Measurements from ENCODE around the gene CCL1. TPM values are rescaled to one million over a fixed set of nuclear protein-coding genes. Genes with fewer than 3 reads are reported as not detected.

CCL1 gene
- total RNA-seq, 1 donor from 2014 or later: 266 TPM

DNA sequence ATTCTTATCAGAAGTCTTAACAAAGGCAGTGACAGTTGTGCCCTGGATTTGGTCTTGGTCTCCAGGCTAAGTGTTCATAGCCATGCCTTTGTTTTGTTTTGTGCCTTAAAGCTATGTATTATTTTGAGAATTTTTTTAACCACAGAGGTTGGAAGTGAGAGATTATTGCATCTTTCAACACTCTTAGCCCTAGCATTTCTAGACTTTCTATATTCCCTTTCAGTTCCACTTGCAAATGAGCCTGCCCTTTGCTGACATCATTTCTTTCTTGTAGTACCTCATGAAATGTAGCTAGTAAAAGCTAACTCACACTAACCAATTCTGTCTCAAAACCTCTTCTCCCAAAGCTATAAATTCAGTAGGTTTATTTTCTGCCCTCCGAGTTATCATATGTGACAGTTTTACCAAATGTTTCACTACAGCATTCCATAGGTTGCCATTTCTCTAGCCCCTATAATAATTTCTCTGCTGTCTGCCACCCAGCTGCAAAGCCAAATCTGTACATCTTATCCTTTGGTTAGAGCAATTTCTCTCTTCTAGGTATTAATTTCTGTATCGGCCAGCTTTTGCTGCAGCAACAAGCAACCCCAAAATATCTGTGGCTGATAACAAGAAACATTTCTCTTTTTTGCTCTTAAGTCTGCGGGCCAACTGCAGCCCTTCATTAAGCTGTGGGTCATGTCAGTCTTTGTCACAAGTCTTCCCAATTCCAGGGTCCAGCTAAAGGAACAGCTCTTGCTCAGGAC is 14.2 kb upstream of the CCL1 start:
- intact Hi-C loops (cut with micrococcal nuclease): loop anchor here (1.0 to 5.0 kb wide), 3 partner anchors 77 to 1855 kb away; no protein-coding TSS in a partner anchor
- no peak for DNase-seq (ENCODE audit: low spot score)
- Mint-ChIP-seq H3K27ac (peak overlapping the region; percentile 64), H3K4me3 (peak overlapping the region; percentile 35), H3K9me3 (no peaks in the 10 kb centered on the region), H3K4me1 (ENCODE audit: low read depth) (peaks cover 60% of the 10 kb centered on the region), H3K27me3 (ENCODE audit: insufficient read depth) (peaks cover 18% of the 10 kb centered on the region), H3K36me3 (ENCODE audit: low read depth) (peaks cover 2% of the 10 kb centered on the region)

DNA sequence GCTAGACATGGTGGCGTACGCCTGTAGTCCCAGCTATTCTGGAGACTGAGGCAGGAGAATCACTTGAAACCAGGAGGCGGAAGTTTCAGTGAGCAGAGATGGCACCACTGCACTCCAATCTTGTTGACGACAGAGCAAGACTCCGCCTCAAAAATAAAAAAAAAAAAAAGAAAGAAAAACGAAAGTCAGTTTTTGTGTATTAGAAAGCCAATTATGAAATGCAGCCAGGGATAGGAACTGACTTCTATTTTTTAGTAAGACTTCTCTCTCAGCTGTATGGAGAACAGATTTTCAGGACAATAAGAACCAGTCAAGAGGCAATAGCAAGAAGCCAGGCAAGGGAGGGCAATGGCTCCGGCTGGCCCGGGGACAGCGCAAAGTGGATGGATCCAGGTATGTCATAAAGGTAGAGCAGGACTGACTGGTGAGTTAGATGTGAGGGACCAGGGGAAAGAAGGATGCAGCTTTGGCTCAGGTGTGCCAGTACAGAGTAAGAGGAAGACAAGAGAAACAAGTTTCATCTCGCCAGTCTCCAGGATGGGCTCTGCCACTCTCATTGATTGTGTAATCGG is 12.5 kb upstream of the CCL1 start:
- Mint-ChIP-seq H3K4me1 (ENCODE audit: low read depth) (peaks cover 58% of the 10 kb centered on the region), H3K27ac (peak overlapping the region; percentile 1), H3K9me3 (no peaks in the 10 kb centered on the region), H3K4me3 (no peak overlapping the region), H3K36me3 (ENCODE audit: low read depth) (peaks cover 2% of the 10 kb centered on the region), H3K27me3 (ENCODE audit: insufficient read depth) (peaks cover 22% of the 10 kb centered on the region)
- DNase-seq (ENCODE audit: low spot score): no peak
- intact Hi-C loops (cut with micrococcal nuclease): loop anchor here (5.0 kb wide), 1 partner anchor 1853 kb away; no protein-coding TSS in a partner anchor

DNA sequence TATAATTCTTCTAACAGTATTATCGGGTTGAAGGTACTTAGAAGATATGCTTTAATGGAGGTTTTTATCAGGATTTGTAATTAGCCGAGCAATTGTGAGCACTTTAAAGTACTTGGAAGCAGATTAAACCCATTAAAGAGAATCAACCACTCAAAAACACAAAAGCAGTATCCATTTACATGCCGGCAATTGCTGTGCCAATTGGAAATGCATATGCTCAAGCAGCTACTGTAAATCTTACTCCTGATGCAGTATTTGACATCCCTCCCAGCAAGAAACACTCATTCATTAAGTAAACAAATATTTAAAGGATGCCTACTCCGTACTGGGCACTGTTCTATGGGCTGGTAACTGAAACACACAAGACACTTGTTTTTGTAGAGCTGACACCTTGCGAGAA is 11.4 kb upstream of the CCL1 start:
- DNase-seq (ENCODE audit: low spot score): no peak
- Mint-ChIP-seq H3K4me3 (no peak overlapping the region), H3K36me3 (ENCODE audit: low read depth) (peaks cover 2% of the 10 kb centered on the region), H3K4me1 (ENCODE audit: low read depth) (peaks cover 58% of the 10 kb centered on the region), H3K27me3 (ENCODE audit: insufficient read depth) (peaks cover 25% of the 10 kb centered on the region), H3K27ac (no peak overlapping the region), H3K9me3 (no peaks in the 10 kb centered on the region)
- intact Hi-C loops (cut with micrococcal nuclease): no loop called here

DNA sequence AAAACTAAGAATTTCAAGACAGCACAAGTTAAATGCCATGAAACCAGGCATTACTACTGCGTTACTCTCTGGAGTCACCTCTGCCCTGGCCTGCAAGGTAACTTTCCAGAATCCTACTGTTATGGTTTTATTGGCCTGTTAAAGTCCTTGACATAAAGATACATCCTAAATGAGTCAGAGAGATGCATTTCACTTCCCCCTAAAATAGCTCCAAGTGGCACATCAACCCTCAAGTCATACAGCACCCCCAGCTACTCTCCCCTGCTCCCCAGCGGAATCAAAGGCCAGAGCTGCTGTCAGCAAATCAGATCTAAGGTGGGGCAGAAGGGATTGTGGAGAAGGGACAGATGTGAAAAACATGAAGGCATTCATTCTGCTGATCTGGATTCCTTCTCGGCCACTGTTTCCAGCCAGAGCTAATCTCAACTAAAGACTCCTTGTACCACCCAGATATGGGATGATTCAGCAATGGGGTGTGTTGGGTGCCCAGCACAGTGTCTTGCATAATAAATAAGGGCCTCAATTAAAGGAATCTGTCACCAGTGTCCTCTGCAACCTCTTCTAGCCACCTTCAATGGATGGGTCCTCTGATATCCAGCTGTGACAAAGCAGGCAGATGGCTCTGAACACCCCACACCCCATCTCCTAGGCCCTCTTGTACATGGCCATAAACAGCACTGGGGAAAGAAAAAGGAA is 8.5 kb upstream of the CCL1 start:
- intact Hi-C loops (cut with micrococcal nuclease): loop anchor here (1.0 to 2.0 kb wide), 2 partner anchors 9 to 17 kb away; no protein-coding TSS in a partner anchor
- Mint-ChIP-seq H3K4me3 (no peak overlapping the region), H3K4me1 (ENCODE audit: low read depth) (peaks cover 36% of the 10 kb centered on the region)

DNA sequence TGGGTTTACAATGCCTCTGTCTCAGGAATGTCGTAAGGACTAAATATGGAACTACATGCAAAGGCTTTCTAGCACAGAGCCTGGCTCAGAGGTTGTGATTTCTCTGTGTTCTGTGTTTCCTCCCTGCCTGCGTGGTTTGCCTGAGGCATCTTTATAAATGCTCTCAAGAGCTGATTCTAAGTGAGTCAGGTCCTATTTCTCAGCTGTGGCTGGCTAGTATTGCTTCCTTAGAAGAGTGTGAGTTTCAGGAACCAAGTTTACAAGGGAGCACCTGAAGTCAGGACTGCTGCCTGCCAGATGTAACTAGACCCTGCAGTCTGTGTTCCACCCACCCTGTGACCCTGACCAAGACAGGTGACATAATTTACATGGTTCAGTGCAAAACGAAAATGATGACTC is 8.0 kb upstream of the CCL1 start:
- peak overlapping the region; percentile 20 for H3K4me3 Mint-ChIP-seq
- no peaks in the 10 kb centered on the region for H3K9me3 Mint-ChIP-seq
- H3K27me3 Mint-ChIP-seq (ENCODE audit: insufficient read depth): peaks cover 26% of the 10 kb centered on the region
- H3K36me3 Mint-ChIP-seq (ENCODE audit: low read depth): peaks cover 2% of the 10 kb centered on the region
- intact Hi-C loops (cut with micrococcal nuclease): loop anchor here (1.0 to 2.0 kb wide), 2 partner anchors 9 to 18 kb away; no protein-coding TSS in a partner anchor
- peaks cover 39% of the 10 kb centered on the region for H3K4me1 Mint-ChIP-seq (ENCODE audit: low read depth)
- H3K27ac Mint-ChIP-seq: peak overlapping the region; percentile 8
- no peak for DNase-seq (ENCODE audit: low spot score)

More for the DNA sequence above, 8.5 kb upstream of the CCL1 start:
- Mint-ChIP-seq H3K36me3 (ENCODE audit: low read depth) (peaks cover 2% of the 10 kb centered on the region), H3K27me3 (ENCODE audit: insufficient read depth) (peaks cover 26% of the 10 kb centered on the region), H3K27ac (no peak overlapping the region), H3K9me3 (no peaks in the 10 kb centered on the region)
- DNase-seq (ENCODE audit: low spot score): no peak

DNA sequence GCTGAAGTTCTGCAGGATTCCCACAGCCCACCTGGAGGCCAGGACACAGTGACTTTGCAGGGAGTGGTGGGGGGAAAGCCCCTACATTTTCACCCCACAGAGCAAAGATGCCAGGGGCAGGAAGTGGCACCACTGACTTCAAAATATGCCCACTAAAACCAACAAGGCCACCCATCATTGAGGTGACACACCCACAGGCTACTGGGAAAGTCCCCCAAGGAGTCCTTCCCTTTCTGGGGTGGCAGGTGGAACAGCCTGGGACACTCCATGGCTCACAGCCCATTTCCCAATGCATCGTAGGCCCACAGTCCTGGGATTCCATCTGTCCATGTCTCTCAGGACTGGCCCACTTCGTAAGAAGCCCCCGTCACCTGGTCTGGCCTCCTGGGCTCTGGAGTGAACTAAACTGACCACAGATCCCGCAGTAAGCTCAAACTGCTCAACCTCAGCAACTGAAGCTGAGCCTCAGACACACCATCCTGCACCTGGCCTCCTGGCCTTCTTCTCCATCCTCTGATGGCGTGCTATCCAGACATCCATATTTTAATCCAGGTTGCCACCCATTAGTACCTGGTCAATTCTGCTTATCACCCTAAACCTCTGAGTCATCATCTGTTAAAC is 7.5 kb upstream of the CCL1 start:
- H3K4me1 Mint-ChIP-seq (ENCODE audit: low read depth): peaks cover 40% of the 10 kb centered on the region
- no peaks in the 10 kb centered on the region for H3K9me3 Mint-ChIP-seq
- DNase-seq (ENCODE audit: low spot score): no peak
- peaks cover 2% of the 10 kb centered on the region for H3K36me3 Mint-ChIP-seq (ENCODE audit: low read depth)
- H3K27ac Mint-ChIP-seq: peak overlapping the region; percentile 8
- H3K4me3 Mint-ChIP-seq: peak overlapping the region; percentile 20
- intact Hi-C loops (cut with micrococcal nuclease): loop anchor here (2.0 kb wide), 1 partner anchor 18 kb away; no protein-coding TSS in a partner anchor
- H3K27me3 Mint-ChIP-seq (ENCODE audit: insufficient read depth): peaks cover 23% of the 10 kb centered on the region

DNA sequence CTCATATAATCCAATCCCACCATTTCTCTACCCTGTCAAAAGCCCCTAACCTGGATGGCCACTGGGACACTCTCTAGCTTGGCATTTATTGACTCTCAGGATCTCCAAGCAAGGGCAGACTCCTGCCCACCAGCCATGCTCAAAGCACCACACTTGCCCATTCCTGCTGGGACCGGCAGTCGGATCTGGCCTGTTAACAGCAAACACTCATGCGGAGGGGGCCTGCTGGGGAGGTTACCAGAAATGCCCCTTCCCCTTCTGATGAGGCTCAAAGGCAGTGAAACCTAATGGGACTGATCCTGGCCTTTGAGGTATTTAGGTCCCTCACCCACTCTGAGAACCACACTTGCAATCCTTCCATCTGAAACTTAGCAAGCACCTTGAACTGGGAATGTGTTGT is 6.5 kb upstream of the CCL1 start:
- Mint-ChIP-seq H3K27ac (no peak overlapping the region), H3K36me3 (ENCODE audit: low read depth) (peaks cover 2% of the 10 kb centered on the region), H3K9me3 (no peaks in the 10 kb centered on the region), H3K4me3 (no peak overlapping the region), H3K4me1 (ENCODE audit: low read depth) (peaks cover 48% of the 10 kb centered on the region), H3K27me3 (ENCODE audit: insufficient read depth) (peaks cover 18% of the 10 kb centered on the region)
- intact Hi-C loops (cut with micrococcal nuclease): loop anchor here (10.0 kb wide), 1 partner anchor 405 kb away; no protein-coding TSS in a partner anchor
- no peak for DNase-seq (ENCODE audit: low spot score)

DNA sequence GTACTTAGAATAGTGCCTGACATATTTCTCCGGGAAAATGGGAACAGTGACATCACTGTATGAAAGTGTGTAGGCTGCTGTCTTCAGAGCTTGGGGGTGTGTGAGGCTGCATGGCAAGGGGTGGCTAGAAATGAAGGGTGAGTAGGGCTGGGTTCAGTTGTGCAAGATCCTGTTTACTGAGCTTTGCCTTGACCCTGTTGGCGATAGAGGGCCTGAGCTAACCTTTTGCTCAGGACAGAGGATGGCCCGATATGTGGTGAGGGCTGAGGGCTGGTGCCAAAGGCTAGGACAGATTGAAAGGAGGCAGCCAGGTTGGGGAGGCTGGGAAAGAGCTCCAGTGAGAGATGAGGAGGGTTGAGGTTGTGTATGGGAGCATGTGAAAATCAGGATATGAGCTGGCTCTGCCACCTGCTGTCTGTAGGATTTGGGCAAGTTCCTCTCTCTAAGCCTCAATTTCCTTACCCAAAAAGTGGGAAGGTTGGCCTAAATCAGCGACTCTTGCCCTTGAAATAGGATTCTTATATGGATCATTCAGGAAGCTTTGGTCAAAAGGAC is 6.0 kb upstream of the CCL1 start:
- intact Hi-C loops (cut with micrococcal nuclease): loop anchor here (10.0 kb wide), 1 partner anchor 404 kb away; no protein-coding TSS in a partner anchor
- H3K27ac Mint-ChIP-seq: no peak overlapping the region
- no peaks in the 10 kb centered on the region for H3K9me3 Mint-ChIP-seq
- H3K4me3 Mint-ChIP-seq: no peak overlapping the region
- peaks cover 53% of the 10 kb centered on the region for H3K4me1 Mint-ChIP-seq (ENCODE audit: low read depth)
- peaks cover 2% of the 10 kb centered on the region for H3K36me3 Mint-ChIP-seq (ENCODE audit: low read depth)
- DNase-seq (ENCODE audit: low spot score): no peak
- peaks cover 21% of the 10 kb centered on the region for H3K27me3 Mint-ChIP-seq (ENCODE audit: insufficient read depth)

DNA sequence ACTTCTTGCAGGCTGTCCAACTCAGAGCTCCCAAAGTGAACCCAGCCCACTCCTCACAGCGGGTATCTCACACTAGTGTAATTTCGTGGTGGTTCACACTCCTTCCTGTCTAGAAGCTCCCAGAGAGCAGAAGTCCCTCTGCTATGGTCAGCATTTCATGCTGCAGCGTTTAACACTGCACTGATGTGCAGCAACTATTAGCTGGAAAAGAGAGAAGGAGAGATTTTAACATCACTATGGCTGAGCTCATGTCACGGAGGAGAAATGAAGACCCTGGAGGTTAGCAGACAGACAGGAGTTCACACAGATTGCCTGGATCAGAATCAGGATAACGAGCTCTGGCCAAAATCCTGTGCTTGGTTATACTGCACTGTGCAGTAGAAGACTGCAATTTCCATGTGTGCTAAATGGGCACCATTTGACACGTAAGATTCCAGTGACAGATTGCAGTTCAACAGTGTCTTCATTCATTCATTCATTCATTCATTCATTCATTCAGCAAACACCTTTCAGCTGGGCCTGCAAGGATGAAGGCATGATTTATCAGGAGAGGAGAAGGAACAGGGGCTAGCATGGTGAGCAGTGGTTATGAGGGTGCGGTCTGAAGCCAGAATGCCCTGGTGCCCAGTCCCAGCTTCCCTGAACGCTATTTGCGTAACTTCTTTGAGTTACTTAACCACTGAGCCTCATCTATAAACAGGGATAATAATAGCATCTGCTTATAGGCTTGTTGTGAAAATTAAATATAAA is 5.3 kb upstream of the CCL1 start:
- Mint-ChIP-seq H3K9me3 (no peaks in the 10 kb centered on the region), H3K27ac (no peak overlapping the region), H3K36me3 (ENCODE audit: low read depth) (peaks cover 2% of the 10 kb centered on the region), H3K4me3 (no peak overlapping the region), H3K4me1 (ENCODE audit: low read depth) (peaks cover 59% of the 10 kb centered on the region), H3K27me3 (ENCODE audit: insufficient read depth) (peaks cover 18% of the 10 kb centered on the region)
- DNase-seq (ENCODE audit: low spot score): no peak
- intact Hi-C loops (cut with micrococcal nuclease): loop anchor here (10.0 kb wide), 1 partner anchor 404 kb away; no protein-coding TSS in a partner anchor

DNA sequence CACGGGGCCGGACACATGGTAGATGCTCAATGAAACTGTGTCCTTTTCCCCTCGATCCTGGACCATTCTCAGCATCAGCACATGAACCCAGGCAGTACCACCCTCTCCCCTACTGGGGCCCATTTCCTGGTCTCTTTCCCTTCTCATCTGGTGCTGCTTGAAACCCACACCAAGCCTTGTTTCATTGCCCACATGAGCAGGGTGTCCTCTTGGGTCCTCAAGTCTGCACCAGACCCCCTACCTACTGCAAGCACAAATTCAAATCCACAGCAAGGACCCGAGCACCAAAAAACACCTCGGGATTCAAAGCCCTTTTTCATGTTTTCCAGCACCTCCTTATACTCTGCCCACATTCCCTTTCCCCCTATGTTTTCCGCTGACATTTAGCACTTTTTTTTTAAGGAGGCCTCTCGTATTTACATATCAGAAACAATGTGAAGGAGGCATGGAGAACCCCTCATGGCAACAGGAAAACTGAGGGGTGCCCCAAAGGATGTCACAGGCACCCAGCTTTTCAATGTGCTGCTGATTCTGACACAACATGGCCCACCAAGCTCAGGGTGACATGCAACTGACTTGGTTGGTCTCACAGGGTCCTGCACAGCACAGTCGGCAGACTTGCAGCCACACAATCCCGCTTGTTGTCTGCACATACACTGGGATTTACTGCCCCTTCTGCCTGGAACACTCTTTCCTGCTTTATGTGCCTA is 4.6 kb upstream of the CCL1 start:
- peaks cover 66% of the 10 kb centered on the region for H3K4me1 Mint-ChIP-seq (ENCODE audit: low read depth)
- intact Hi-C loops (cut with micrococcal nuclease): loop anchor here (10.0 kb wide), 1 partner anchor 403 kb away; no protein-coding TSS in a partner anchor
- H3K36me3 Mint-ChIP-seq (ENCODE audit: low read depth): no peaks in the 10 kb centered on the region
- H3K27me3 Mint-ChIP-seq (ENCODE audit: insufficient read depth): peaks cover 18% of the 10 kb centered on the region
- H3K4me3 Mint-ChIP-seq: no peak overlapping the region
- no peaks in the 10 kb centered on the region for H3K9me3 Mint-ChIP-seq
- H3K27ac Mint-ChIP-seq: no peak overlapping the region
- DNase-seq (ENCODE audit: low spot score): no peak

DNA sequence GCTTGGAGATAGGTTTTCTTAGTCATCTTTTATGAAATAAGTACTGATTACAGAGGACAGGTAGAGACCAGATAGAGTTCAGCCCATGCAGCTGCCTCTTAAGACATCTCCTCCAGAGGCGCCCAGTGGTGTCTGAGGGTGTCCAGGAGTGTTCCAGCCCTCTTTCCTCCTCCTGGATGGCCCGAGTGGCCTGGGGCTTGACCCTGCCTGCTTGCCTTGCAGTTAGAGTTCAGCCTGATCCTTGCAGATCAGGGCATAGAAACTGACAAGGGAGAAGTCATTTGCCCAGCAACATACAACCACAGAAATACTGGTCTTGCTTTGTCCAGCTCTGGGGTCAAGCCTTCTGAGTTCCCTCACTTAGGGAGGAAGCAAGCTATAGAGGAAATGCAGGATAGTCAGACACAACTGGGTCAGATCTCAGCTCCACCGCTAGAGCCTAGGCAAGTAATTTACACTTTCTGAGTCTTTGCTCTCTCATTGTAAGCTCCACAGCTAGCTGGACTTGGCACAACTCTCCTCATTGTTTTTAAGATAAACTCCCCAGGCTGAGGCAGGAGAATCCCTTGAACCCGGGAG is 3.6 kb upstream of the CCL1 start:
- Mint-ChIP-seq H3K9me3 (no peaks in the 10 kb centered on the region), H3K36me3 (ENCODE audit: low read depth) (no peaks in the 10 kb centered on the region), H3K27ac (no peak overlapping the region), H3K4me1 (ENCODE audit: low read depth) (peaks cover 72% of the 10 kb centered on the region), H3K27me3 (ENCODE audit: insufficient read depth) (peaks cover 14% of the 10 kb centered on the region), H3K4me3 (no peak overlapping the region)
- intact Hi-C loops (cut with micrococcal nuclease): loop anchor here (10.0 kb wide), 1 partner anchor 402 kb away; no protein-coding TSS in a partner anchor
- DNase-seq (ENCODE audit: low spot score): no peak

Measured in activated T-helper 1 cell treated with anti-CD3 and anti-CD28 coated beads, Interleukin-12 subunit alpha, Interleukin-12 subunit beta, Interleukin-2, Interleukin-4 antibody, amounts not matched to agents 30 ng/mL and 10 ng/mL and 1 ng/mL, durations not matched to agents 14 hours and 24 hours and 36 hours (primary cell).